ENCODE measurements around the gene SNX11. TPM values are rescaled to one million over a fixed set of nuclear protein-coding genes. Genes with fewer than 3 reads are reported as not detected.
"Not testable (repeated sequence)": the region's sequence is repeated elsewhere in the genome, so short reads cannot be mapped to it uniquely, and the experiment has no call there.

SNX11 gene
- total RNA-seq, 4 donors from 2014 or later = 8.4 to 16.4 (median 13.1) TPM

- H3K4me1 ChIP-seq = peaks cover 47% of the 10 kb centered on the region
- H3K27me3 ChIP-seq = no peaks in the 10 kb centered on the region
- TF ChIP-seq EP300 (IDR thresholded peaks at IDR 0.05) (no peak), POLR2AphosphoS5 (IDR thresholded peaks at IDR 0.05) (no peak)
- 92% methylated on average over 3 of the region's 3 CpGs for WGBS
- H3K9me3 ChIP-seq = no peaks in the 10 kb centered on the region
- H3K36me3 ChIP-seq = peaks cover 68% of the 10 kb centered on the region
- peak overlapping the region; percentile 23 for H3K27ac ChIP-seq
- H3K4me3 ChIP-seq = no peak overlapping the region
- no peak for DNase-seq (ENCODE audit: low spot score in 2 of 2)
Observed at GRCh38 chr17:48064638-48065037, 42.9 kb upstream of the SNX11 start.

GRCh38 chr17:48066192-48066591 lies 41.4 kb upstream of the SNX11 start:
- peaks cover 63% of the 10 kb centered on the region for H3K36me3 ChIP-seq
- H3K9me3 ChIP-seq = no peaks in the 10 kb centered on the region
- no peak overlapping the region for H3K4me3 ChIP-seq
- no peaks in the 10 kb centered on the region for H3K27me3 ChIP-seq
- TF ChIP-seq EP300 (IDR thresholded peaks at IDR 0.05) = no peak
- no peak for DNase-seq (ENCODE audit: low spot score in 2 of 2)
- no peak overlapping the region for H3K27ac ChIP-seq
- WGBS = 43% methylated on average over 1 of the region's 1 CpG
- peaks cover 37% of the 10 kb centered on the region for H3K4me1 ChIP-seq

- H3K27ac ChIP-seq = no peak overlapping the region
- H3K36me3 ChIP-seq = peaks cover 63% of the 10 kb centered on the region
- WGBS = 84% methylated on average over 1 of the region's 1 CpG
Observed at GRCh38 chr17:48066656-48067055, 40.9 kb upstream of the SNX11 start.

GRCh38 chr17:48067245-48067644 lies 40.3 kb upstream of the SNX11 start:
- H3K27ac ChIP-seq = no peak overlapping the region
- H3K27me3 ChIP-seq = no peaks in the 10 kb centered on the region
- DNase-seq (ENCODE audit: low spot score in 2 of 2) = no peak
- H3K9me3 ChIP-seq = no peaks in the 10 kb centered on the region
- no peak for TF ChIP-seq EP300 (IDR thresholded peaks at IDR 0.05)
- no peak for TF ChIP-seq CTCF (IDR thresholded peaks at IDR 0.05)
- no peak for TF ChIP-seq POLR2A (IDR thresholded peaks at IDR 0.05)
- TF ChIP-seq POLR2AphosphoS5 (IDR thresholded peaks at IDR 0.05) = no peak
- H3K4me3 ChIP-seq = no peak overlapping the region
- H3K36me3 ChIP-seq = peaks cover 61% of the 10 kb centered on the region
- H3K4me1 ChIP-seq = peaks cover 37% of the 10 kb centered on the region
- WGBS = 80% methylated on average over 3 of the region's 3 CpGs

More at GRCh38 chr17:48066656-48067055, 40.9 kb upstream of the SNX11 start:
- H3K27me3 ChIP-seq = no peaks in the 10 kb centered on the region
- peaks cover 37% of the 10 kb centered on the region for H3K4me1 ChIP-seq
- no peaks in the 10 kb centered on the region for H3K9me3 ChIP-seq
- TF ChIP-seq EP300 (IDR thresholded peaks at IDR 0.05) = no peak
- no peak for TF ChIP-seq POLR2A (IDR thresholded peaks at IDR 0.05)
- TF ChIP-seq CTCF (IDR thresholded peaks at IDR 0.05) = no peak
- H3K4me3 ChIP-seq = no peak overlapping the region
- no peak for DNase-seq (ENCODE audit: low spot score in 2 of 2)

GRCh38 chr17:48067808-48068207 lies 39.8 kb upstream of the SNX11 start:
- DNase-seq (ENCODE audit: low spot score in 2 of 2) = not testable (repeated sequence)

GRCh38 chr17:48068491-48068961 lies 39.0 kb upstream of the SNX11 start:
- peaks cover 37% of the 10 kb centered on the region for H3K4me1 ChIP-seq
- H3K4me3 ChIP-seq = no peak overlapping the region
- H3K27ac ChIP-seq = no peak overlapping the region
- peaks cover 60% of the 10 kb centered on the region for H3K36me3 ChIP-seq
- WGBS = 74% methylated on average over 3 of the region's 3 CpGs
- TF ChIP-seq CTCF (IDR thresholded peaks at IDR 0.05) (peak in 1 of 2 donors; percentile 27), POLR2AphosphoS5 (IDR thresholded peaks at IDR 0.05) (no peak), EP300 (IDR thresholded peaks at IDR 0.05) (no peak)
- H3K27me3 ChIP-seq = no peaks in the 10 kb centered on the region
- DNase-seq (ENCODE audit: low spot score in 2 of 2) = no peak
- H3K9me3 ChIP-seq = no peaks in the 10 kb centered on the region

More at GRCh38 chr17:48067808-48068207, 39.8 kb upstream of the SNX11 start:
- H3K27ac ChIP-seq, H3K4me3 ChIP-seq, H3K27me3 ChIP-seq, H3K9me3 ChIP-seq: not testable (repeated sequence)
- H3K36me3 ChIP-seq = peaks cover 61% of the 10 kb centered on the region
- peak in 2 of 3 donors; percentile 22 to 65 for TF ChIP-seq POLR2AphosphoS5 (IDR thresholded peaks at IDR 0.05)
- H3K4me1 ChIP-seq = peaks cover 37% of the 10 kb centered on the region
- WGBS = 50% methylated on average over 2 of the region's 2 CpGs

- no peak overlapping the region for H3K27ac ChIP-seq
- peaks cover 51% of the 10 kb centered on the region for H3K36me3 ChIP-seq
- no peak overlapping the region for H3K4me3 ChIP-seq
- peaks cover 43% of the 10 kb centered on the region for H3K4me1 ChIP-seq
- H3K27me3 ChIP-seq = no peaks in the 10 kb centered on the region
- WGBS = 64% methylated on average over 2 of the region's 2 CpGs
- no peak for DNase-seq (ENCODE audit: low spot score in 2 of 2)
- TF ChIP-seq CTCF (IDR thresholded peaks at IDR 0.05) (no peak), EP300 (IDR thresholded peaks at IDR 0.05) (no peak), POLR2A (IDR thresholded peaks at IDR 0.05) (no peak), POLR2AphosphoS5 (IDR thresholded peaks at IDR 0.05) (no peak)
- H3K9me3 ChIP-seq = no peaks in the 10 kb centered on the region
Observed at GRCh38 chr17:48070195-48070594, 37.4 kb upstream of the SNX11 start.

All from suprapubic skin (tissue), 4 donors.